HG02588 (cell line): Measurements from ENCODE around the gene MZT2A.
A peak's percentile ranks its signal among the peaks of the same experiment; 100 is the strongest.
"Not testable (repeated sequence)": the region's sequence is repeated elsewhere in the genome, so short reads cannot be mapped to it uniquely, and the experiment has no call there.

Experiments used
- ATAC-seq: cut with Tn5 transposase; IDR thresholded peaks from one replicate; pipeline ENCODE4 v1.9.1; 2021; ENCODE audit warnings: mild to moderate bottlenecking, moderate library complexity; ENCODE audit not compliant: unreplicated experiment

MZT2A gene, protein sequence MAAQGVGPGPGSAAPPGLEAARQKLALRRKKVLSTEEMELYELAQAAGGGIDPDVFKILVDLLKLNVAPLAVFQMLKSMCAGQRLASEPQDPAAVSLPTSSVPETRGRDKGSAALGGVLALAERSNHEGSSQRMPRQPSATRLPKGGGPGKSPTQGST

DNA sequence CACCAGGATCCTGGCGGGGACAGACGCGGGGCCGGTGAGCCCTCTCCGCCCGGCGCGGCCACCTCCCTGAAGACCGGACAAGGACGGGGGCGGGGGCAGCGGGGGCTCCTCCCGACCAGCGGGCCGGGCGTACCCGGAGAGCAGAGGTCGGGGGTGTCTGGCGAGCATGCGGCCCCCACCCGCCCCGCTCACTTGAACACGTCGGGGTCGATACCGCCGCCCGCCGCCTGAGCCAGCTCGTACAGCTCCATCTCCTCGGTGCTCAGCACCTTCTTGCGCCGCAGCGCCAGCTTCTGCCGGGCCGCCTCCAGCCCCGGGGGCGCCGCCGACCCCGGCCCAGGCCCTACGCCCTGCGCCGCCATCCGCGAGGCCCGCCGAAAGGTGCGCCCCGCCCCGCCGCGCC is at the start of gene MZT2A:
TSS of gene MZT2A (minus strand) at position 383 of the 403 bp plus-strand sequence. CDS start at position 362, 21 bp downstream.
- peak; percentile 12 for ATAC-seq

DNA sequence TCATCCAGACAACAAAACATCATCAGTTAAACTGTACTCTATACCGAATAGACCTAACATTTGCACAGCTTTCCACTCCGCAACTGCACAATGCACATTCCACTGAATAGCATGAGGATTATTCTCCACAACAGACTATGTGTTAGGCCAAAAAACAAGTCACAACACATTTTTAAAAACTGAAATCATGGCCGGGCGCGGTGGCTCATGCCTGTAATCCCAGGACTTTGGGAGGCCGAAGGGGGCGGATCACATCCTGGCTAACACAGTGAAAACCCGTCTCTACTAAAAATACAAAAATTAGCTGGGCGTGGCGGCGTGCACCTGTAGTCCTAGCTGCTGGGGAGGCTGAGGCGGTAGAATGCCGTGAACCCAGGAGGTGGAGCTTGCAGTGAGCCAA is 46.7 kb upstream of the MZT2A start:
- ATAC-seq = not testable (repeated sequence)

DNA sequence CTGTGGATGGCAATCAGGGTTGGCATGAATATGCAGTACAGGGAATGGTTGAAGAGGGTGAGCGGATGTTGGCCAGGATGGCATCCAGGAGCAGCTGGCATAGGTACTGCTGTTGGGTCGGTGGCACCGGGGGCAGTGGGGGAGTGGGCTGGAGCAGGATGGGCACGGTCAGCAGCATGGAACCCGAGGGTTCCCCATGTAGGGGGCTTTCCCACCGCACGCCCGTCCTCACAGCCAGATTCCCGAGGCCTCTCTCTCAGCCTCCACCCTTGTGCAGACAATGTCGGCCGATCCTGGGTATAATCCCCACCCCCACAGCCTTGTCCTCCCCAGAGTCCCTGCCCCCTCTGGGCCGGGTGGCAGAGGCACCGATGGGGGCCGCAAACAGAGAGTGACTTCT is 44.6 kb upstream of the MZT2A start:
- not testable (repeated sequence) for ATAC-seq

DNA sequence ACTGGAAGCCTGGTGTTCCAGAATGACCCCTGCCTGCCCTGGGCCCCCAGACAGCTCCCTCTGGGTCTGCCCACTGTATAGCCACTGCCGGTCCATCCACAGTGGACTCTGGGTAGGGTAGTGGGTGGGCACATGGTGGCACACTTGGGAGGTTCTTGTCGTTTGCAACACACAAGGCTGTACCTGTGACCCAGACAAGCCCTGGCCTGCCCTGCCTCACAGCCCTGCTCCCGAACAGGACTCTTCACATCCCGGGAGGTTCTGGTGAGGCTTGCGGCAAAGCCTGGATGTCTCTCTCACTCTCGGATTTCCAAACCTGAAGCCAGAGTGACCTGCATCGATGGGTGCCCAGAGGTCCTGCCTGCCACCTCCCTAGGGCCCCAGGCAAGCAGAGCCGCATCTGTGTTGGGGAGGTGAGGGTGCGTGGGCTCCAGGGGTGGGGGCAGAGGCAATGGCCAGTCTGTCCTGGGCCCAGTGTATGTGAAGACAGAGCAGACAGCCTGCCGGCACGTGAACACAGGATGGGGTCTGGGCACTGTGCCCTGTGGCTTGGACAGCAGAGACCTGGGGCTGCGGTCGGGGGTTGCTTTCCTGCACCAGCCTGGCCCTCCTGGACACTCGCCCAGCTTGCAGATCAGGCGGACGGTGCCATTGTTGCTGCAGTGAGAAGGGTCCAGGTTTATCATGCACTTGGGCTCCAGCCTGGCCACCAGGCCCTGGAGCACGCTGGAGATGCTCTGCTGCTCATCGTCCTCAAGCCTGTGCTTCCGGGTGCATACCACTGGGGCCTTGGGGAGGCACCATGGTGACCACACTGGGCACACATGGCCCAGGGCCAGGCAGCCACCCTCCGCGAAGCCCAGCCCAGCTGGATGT is 44.0 kb upstream of the MZT2A start:
- ATAC-seq = not testable (repeated sequence)

DNA sequence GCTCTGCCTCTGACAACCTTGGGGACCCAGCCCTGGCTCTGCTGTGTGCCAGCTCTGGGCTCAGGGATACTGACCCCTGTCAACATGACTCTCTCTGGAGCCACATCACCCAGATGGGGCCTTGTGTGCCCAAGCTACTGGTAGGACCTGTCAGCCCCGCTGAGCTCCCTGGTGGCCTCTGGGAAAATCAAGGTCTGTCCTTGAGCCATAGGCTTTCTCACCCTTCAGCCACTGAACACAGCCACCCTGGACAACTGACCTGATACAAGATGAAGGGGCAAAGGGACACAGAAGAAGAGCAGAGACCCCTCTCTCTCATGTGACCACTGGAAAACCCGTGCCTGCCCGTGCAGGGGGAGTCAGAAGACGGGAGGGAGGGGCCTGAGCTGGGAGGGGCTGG is 43.3 kb upstream of the MZT2A start:
- ATAC-seq = no peak

DNA sequence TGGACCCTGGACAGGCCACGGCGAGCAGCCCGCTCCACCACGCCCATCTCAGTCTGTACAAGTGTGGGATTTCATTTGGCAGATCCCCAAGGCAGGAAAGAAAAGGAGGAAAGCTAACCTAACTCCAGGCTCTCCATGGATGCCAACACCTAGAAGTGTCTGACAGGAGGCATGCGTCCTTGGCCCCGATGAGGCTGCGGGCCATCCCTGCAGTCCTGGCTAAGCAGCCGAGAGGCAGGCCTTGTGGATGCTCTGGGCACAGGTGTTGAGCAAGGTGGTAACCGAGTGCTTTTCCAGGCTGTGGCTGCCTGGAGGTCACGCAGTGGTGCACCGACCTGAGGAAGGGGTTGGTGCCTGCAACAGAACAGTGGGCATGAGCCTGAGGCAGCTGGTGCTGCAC is 42.8 kb upstream of the MZT2A start:
- not testable (repeated sequence) for ATAC-seq

DNA sequence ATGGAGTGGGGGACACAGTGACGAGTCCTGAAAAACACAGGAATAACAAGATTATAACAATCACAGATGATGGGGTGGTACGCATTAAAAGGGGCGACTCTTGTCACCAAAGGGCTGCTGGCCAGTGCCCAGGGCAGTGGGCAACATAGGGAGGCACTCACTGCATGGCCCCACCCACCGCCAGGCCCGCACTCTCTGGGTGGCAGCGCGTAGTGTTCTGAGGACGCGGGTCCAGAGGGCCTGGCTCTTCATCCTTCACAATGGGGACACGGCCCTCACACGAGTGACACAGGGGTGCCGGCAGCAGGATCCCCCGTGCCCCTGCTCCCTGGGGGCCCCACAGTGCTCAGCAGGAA is 42.1 kb upstream of the MZT2A start:
- ATAC-seq = not testable (repeated sequence)

DNA sequence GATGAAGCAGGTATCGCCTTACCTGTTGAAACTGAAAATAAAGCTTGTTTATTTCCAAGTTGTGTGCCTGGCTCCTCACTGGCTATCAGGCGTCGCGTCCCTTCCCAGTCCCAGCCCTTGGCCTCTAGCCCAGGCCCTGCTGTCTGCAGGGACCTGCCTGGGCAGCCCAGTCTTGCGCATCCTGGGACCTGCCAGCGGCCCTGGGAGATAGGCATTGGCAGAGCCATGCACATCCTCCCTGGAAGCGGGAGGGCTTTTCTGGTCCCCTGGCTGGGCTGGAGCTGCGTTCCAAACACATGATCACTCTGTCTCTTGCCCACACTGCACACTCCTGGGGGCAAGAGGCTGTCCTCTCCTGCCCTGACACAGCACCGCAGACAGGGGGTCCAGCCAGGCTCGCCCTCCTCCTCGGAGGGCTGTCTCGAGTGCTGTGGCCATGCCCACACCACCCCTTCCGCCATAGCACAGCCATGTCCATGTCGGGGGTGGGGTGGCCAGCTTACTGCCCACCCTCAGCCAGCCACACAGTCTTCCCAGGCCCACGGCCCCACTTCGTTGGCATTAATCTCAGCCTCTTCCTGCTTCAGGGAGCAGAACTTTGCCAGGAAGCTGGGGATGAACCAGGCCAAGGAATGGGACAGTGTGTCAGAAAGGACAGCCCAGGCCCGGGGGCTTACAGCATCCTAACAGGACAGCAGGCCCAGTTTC is 41.6 kb upstream of the MZT2A start:
- ATAC-seq = not testable (repeated sequence)

DNA sequence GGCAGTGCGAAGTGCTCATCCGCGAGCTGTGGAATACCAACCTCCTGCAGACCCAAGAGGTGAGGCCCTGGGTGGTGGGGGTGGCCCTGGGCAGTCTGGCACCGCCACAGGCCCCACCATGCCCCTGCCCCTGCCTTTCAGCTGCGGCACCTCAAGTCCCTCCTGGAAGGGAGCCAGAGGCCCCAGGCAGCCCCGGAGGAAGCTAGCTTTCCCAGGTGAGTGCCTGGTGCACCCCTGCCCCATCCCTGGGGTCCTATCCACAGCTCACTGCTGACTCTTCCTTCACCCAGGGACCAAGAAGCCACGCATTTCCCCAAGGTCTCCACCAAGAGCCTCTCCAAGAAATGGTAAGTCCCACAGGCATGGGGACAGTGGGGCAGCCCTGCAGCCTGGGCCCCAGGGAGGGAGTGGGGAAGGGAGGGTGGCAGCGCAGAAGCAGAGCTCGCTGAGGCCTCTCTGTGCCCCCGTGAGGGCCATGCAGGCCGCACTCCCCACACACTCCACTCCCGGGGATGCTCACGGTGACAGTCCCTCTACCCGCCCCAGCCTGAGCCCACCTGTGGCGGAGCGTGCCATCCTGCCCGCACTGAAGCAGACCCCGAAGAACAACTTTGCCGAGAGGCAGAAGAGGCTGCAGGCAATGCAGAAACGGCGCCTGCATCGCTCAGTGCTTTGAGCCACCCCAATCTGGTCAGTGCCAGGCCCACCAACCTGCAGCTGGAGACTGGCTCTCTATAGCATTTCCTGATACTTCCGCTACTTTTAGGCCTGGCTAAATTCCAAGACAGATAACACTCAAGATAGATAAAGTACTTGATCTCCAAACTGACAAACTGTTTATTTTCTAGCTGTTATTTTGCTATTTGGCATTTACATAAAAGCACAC is 40.8 kb upstream of the MZT2A start:
- not testable (repeated sequence) for ATAC-seq

DNA sequence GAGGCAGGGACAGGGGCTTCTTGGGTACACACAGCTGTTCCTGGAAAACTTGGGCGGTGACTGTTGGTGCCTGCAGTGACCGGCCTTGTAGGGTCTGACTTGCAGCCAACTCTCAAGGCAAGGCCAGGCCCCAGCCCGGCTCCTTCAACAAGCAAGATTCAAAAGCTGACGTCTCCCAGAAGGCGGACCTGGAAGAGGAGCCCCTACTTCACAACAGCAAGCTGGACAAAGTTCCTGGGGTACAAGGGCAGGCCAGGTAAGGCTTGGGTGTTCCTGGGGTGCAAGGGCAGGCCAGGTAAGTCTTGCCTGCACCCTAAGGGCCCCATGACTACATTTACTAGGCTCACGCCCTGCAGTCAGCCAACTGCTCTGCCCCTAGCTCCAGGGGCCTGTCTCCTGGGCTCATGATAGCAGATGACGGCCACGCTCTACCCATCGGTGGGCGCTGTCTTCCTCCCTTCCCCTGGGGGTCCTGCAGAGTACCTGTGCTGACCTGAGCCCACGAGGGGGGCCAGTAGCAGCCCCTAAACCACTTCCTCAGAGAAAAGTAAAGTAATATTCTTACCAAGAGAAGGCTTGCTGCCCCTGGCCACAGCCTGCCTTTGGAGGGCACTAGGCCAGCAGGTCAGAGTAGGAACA is 39.5 kb upstream of the MZT2A start:
- ATAC-seq = not testable (repeated sequence)

DNA sequence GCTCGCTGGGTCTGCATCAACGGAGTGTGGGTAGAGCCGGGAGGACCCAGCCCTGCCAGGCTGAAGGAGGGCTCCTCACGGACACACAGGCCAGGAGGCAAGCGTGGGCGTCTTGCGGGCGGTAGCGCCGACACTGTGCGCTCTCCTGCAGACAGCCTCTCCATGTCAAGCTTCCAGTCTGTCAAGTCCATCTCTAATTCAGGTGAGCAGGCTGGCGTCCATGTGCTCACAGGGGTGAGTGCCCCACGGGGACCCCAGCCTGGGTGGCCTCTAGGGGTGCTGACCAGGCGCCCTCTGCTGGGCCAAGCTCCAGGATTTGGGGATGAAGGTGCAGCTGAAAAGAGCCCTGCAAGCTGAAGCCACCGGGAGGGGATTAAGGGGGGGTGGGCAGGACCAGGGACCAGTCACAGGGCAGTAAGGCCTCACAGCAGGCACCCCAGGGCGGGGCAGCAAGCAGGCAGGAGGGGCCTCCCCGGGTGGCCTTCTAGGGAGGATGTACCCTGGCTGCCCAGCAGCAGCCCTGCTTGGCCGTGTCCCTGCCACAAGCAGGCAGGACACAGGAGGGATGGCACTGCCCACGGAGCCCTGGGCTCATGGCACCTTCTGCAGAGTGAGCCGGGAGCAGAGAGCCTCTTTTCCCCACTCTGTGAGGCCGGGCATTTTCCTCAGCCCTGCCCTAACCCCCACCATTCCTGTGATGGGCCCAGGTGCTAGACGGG is 38.6 kb upstream of the MZT2A start:
- not testable (repeated sequence) for ATAC-seq

DNA sequence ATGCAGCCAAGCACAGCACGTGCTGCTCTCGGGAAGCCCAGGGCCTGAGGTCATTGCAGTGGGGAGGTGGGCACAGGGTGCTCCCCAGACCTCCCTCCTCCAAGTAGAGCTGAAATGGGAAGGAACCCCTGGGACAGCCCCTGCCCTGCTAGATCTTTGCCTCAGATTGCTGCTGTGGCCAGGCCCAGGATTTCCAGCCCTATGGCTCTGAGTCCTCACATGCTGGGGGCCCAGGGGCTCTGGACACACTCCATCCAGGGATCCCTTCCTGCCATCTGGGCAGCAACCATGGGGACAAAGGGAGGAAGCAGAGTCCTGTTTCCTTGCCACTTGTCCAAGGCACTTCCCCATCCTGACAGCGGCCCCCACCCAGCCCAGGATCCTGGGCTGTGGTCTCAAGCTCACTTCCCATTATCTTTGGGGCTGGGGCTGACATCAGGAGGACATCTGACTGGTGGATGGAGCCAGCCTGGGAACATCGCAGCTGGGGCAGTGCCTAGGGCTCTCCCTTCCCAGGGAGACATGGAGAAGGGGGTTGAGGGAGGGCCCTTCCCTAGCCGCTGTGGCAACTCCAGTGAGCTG is 37.8 kb upstream of the MZT2A start:
- ATAC-seq = not testable (repeated sequence)

DNA sequence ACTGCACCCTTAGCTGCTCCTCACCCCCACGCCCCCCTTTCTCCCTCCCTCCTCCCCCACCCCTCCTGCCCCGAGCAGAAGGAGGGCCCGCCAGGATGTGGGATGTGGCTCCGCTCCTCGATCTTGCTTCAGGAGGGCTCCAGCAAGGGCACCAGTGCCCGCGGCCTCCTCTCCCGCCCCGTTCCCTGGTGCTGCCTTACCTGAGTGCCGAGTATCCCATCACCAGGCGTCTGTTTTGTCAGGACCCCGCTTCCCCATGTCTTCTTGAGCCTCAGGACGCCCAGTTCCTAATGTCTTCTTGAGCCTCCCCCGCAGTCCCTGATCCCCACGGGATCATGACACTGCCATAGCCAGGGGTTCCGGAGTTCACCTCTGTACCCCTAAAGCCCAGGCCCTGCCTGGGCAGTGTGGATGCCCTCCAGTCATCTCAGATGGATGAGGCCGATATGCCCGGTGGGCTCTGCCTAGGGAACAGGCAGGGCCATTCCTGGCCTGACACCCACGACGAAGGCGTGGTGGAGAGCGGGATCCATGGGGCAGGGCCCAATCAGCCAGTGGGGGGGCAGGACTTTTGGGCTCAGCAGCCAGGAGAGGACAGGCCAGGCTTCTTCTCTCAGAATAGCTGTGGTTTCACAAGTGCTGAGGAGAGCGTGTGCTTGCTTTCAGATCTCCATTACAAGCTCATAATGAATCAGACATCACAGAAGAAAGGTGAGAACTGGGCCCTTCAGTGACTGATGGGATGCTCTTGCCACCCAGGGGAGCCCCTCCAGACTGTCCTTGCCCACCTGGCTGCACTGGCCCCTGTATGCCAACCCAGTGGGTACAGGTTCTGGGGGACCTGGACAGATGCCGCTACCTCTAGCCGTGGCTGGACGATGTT is 37.0 kb upstream of the MZT2A start:
- ATAC-seq = peak; percentile 55

DNA sequence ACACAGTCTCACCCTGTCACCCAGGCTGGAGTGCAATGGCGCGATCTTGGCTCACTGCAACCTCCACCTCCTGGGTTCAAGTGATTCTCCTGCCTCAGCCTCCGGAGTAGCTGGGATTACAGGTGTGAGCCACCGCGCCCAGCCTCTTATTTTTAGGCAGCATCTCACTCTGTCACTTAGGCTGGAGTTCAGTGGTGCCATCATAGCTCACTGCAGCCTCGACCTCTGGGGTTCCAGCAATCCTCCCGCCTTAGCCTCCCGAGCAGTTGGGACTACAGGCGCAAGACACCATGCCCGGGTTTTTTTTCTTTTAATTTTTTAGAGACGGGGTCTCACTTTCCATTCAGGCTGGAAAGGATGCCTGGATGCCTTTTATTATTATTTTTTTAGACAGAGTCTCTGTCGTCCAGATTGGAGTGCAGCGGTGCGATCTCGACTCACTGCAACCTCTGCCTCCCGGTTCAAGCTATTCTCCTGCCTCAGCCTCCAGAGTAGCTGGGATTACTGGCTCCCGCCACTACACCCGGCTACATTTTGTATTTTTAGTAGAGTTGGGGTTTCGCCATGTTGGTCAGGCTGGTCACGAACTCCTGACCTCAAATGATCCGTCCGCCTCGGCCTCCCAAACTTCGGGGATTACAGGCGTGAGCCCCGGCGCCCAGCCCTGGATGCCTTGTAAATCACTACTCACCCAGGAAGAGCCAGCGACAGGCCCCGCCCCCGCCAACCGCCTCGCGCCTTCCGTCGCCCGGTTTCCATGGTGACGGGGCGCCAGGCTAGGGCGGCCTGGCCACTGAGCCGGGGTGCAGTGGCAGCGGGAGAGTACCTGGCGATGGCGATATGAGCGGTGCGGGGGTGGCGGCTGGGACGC is 35.2 kb upstream of the MZT2A start, which contains the start of gene CCDC74A:
TSS of gene CCDC74A (plus strand) at position 758 of the 871 bp plus-strand sequence. CDS start at position 841, 83 bp downstream.
- peak; percentile 93 for ATAC-seq

DNA sequence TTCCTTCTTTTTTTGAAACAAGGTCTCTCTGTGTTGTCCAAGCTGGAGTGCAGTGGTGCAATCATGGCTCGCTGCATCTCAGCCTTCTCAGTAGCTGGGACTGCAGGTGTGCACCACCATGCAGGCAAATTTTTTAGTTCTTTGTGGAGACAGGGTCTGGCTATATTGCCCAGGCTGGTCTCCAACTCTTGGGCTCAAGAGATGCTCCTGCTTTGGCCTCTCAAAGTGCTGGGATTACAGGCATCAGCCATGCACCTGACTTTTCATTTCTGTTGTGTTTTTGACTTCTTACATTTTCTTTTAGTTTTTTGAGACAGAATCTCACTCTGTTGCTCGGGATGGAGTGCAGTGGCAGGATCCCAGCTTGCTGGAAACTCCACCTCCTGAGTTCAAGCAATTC is 33.1 kb upstream of the MZT2A start:
- ATAC-seq = not testable (repeated sequence)

DNA sequence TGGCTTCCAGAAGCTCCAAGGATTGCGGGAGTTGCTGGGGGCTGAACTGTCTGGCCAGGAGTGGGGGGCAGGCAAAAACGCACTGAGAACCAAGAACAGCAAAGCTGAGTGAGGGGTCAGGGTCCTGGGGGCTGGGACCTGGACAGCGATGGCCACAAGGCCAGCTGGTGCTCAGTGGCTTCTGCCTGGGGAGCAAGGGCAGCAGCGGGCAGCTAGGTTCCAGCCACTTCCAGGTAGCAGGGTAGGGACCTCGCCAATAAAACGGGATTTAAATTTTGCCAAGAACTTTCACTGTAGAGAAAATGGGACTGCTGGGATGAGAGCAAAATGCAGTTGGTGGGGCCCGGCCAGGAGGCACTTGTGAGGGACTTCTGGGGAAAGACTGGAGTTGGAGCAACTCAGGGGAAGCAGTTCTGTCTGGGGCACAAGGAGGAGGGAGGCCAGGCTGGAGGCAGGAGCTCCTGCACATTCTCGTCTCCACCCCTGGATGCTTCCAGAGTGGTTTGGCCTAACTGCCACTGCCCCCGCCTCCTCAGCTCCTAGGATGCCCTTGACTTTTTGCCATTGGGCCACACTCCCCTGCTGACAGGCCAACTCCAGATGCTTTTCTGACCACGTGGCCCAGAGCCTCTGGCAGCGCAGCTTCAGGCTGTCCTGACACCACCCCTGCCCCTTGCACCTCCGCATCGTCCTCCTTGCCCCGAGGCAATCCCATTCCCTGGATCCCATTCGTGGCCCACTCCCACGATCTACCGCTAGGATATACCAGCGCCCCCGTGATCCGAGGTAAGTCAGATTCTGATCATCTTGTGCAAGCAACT is 30.0 kb upstream of the MZT2A start:
- ATAC-seq = no peak
